Upper lobe of left lung (tissue), 6 donors: ENCODE measurements around the gene FBXW7. TPM values are rescaled to one million over a fixed set of nuclear protein-coding genes. Genes with fewer than 3 reads are reported as not detected.

ENCODE experiments used
- ATAC-seq, 2 donors: fragments of 200-7000 bp; cut with Tn5 transposase; one replicate each; pipeline ENCODE4 v1.9.1; 2022; ENCODE audit warnings: mild to moderate bottlenecking in 2 of 2, moderate library complexity in 2 of 2; ENCODE audit not compliant: low FRiP score in 2 of 2
- DNase-seq, 2 donors: peaks; one replicate each; pipeline ENCODE4 v3.0.0-alpha.2; 2019 to 2020
- H3K27ac ChIP-seq, 4 donors: fragments of 200-600 bp; sonication (generic); one replicate each; pipeline ENCODE4 v1.5.1; 2016 to 2019
- H3K27me3 ChIP-seq, 4 donors: fragments of 200-600 bp; sonication (generic); one replicate each; pipeline ENCODE4 v1.5.1; 2017 to 2019
- H3K36me3 ChIP-seq, 4 donors: fragments of 200-600 bp; sonication (generic); one replicate each; pipeline ENCODE4 v1.5.1; 2016 to 2019
- H3K4me1 ChIP-seq, 4 donors: fragments of 200-600 bp; sonication (generic); one replicate each; pipeline ENCODE4 v1.5.1; 2018 to 2019
- H3K4me3 ChIP-seq, 4 donors: fragments of 200-600 bp; sonication (generic); one replicate each; pipeline ENCODE4 v1.5.1; 2017 to 2019; ENCODE audit warnings: mild to moderate bottlenecking in 2 of 4, moderate library complexity in 1 of 4
- H3K9me3 ChIP-seq, 4 donors: fragments of 200-600 bp; sonication (generic); one replicate each; pipeline ENCODE4 v1.5.1; 2018 to 2019
- EP300 ChIP-seq, 4 donors: sonication (generic); formaldehyde crosslinking; IDR thresholded peaks; one replicate each; pipeline ENCODE4 v1.5.1; 2017; ENCODE audit warnings: antibody characterized with exemption in 4 of 4, control low read depth in 2 of 4
- POLR2A ChIP-seq, 4 donors: fragments of 450-650 bp; IDR thresholded peaks; one replicate each; pipeline ENCODE4 v1.5.1; 2016 to 2017; ENCODE audit warnings: antibody characterized with exemption in 4 of 4, mild to moderate bottlenecking in 2 of 4
- POLR2AphosphoS5 ChIP-seq, 2 donors: sonication (generic); formaldehyde crosslinking; IDR thresholded peaks; one replicate each; pipeline ENCODE4 v1.5.1; 2017; ENCODE audit warnings: antibody characterized with exemption in 2 of 2
- WGBS, 2 donors: methylation state at CpG; one replicate each; pipeline ENCODE4 v1.1.5; 2017 to 2018; 5-methylcytosine and 5-hydroxymethylcytosine counted together
- total RNA-seq, 6 donors: library from RNA; depleted of rRNA in 4 of 6; stranded (reverse); fragments of >200 nt in 4 of 6; gene quantifications; one replicate each; pipeline versions ENCODE4 v1.1.0 to v1.2.1, GENCODE V29; 2016 to 2021
- TF ChIP-seq, protein P1 (sequence below), 6 experiments: fragments of 450-650 bp in 4 of 6; fragments of 200-600 bp in 2 of 6; sonication (generic) in 2 of 6; IDR thresholded peaks; one replicate each; pipeline ENCODE4 v1.5.1; 2016 to 2019; ENCODE audit warnings: antibody characterized with exemption in 6 of 6
- donor health status: DM: no; HTN: no; CAD: no; lungs with moderate emphysema.
- donor health status: DM: no; HTN: yes; CAD: no; lungs with severe emphysema.

FBXW7 gene
- total RNA-seq, 6 donors from 2014 or later: 36.5 to 116 (median 52.5) TPM

DNA sequence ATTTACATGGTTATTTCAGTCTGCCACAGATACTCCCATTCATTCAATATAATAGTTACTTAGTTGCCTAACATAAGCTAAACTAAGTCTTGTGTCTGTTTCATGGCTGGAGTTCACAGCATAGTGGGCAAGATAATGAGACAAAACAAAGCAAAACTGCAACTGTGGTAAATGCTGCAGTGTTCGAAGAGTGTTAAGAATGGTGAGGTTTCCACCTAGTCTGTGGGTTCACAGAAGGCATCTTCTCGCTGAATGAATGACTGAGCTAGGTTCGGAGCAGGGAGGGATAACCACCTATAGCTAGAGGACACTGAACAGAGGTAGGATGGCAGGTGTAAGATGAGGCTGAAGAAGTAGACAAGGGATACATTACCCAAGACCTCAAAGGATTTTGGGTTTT is 171.0 kb downstream of the FBXW7 start:
- no peaks in the 10 kb centered on the region for H3K27me3 ChIP-seq
- TF ChIP-seq POLR2AphosphoS5 (IDR thresholded peaks at IDR 0.05) (no peak), EP300 (IDR thresholded peaks at IDR 0.05) (no peak)
- TF ChIP-seq, protein P1, sequence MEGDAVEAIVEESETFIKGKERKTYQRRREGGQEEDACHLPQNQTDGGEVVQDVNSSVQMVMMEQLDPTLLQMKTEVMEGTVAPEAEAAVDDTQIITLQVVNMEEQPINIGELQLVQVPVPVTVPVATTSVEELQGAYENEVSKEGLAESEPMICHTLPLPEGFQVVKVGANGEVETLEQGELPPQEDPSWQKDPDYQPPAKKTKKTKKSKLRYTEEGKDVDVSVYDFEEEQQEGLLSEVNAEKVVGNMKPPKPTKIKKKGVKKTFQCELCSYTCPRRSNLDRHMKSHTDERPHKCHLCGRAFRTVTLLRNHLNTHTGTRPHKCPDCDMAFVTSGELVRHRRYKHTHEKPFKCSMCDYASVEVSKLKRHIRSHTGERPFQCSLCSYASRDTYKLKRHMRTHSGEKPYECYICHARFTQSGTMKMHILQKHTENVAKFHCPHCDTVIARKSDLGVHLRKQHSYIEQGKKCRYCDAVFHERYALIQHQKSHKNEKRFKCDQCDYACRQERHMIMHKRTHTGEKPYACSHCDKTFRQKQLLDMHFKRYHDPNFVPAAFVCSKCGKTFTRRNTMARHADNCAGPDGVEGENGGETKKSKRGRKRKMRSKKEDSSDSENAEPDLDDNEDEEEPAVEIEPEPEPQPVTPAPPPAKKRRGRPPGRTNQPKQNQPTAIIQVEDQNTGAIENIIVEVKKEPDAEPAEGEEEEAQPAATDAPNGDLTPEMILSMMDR (IDR thresholded peaks at IDR 0.05): no peak
- no peaks in the 10 kb centered on the region for H3K36me3 ChIP-seq
- ATAC-seq: no peak
- H3K27ac ChIP-seq: no peak overlapping the region
- no peaks in the 10 kb centered on the region for H3K9me3 ChIP-seq
- H3K4me3 ChIP-seq: no peak overlapping the region
- WGBS, 2 donors: 84 to 92% methylated on average over 3 of the region's 3 CpGs
- no peak for DNase-seq
- peaks cover 0 to 9% (median 0%) of the 10 kb centered on the region in 4 donors for H3K4me1 ChIP-seq

DNA sequence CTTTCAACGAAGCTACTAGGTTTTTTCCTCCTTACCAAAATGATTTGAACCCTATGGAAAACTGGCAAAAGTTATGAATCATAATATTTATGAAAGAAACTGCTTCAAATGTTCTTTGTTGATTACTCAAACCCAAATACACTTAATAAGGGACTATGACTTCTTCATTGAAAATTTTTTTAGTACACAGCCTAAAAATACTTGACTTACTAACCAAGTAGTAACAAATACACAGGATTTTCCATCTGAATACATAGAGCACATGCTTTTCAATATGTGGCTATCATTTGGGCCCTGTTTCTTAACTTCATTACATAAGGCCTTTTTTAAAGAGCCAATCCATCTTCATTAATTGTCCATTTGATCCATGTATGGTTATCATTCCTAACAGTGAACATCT is 171.5 kb downstream of the FBXW7 start:
- H3K27ac ChIP-seq: no peak overlapping the region
- H3K9me3 ChIP-seq: no peaks in the 10 kb centered on the region
- TF ChIP-seq POLR2AphosphoS5 (IDR thresholded peaks at IDR 0.05) (no peak), POLR2A (IDR thresholded peaks at IDR 0.05) (no peak), EP300 (IDR thresholded peaks at IDR 0.05) (no peak)
- TF ChIP-seq, protein P1 (IDR thresholded peaks at IDR 0.05): no peak
- no peaks in the 10 kb centered on the region for H3K27me3 ChIP-seq
- H3K4me3 ChIP-seq: no peak overlapping the region
- 79 to 85% methylated on average over 1 of the region's 1 CpG for WGBS, 2 donors
- ATAC-seq (no peak), DNase-seq (no peak)
- H3K36me3 ChIP-seq: no peaks in the 10 kb centered on the region
- H3K4me1 ChIP-seq: peaks cover 0 to 9% (median 2%) of the 10 kb centered on the region in 4 donors

DNA sequence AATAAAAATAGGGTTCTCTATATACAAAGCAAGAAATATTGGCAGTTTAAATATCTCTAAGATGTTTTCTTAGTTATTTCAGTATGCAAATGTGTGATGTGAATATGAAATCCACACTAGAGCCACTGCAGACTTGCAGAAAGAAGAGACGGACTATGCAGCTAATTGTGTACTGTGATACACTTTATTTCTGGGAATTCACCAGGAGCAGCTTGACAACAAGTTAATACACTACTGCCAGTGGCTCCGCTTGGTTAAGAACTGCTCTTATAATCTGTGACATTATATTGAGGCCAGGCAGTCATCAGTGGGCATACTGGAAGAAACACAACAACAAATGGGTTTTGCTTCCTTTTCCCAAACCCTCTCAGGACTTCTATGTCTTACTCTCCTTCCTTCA is 172.0 kb downstream of the FBXW7 start:
- H3K27me3 ChIP-seq: no peaks in the 10 kb centered on the region
- H3K4me3 ChIP-seq: no peak overlapping the region
- H3K36me3 ChIP-seq: no peaks in the 10 kb centered on the region
- TF ChIP-seq POLR2AphosphoS5 (IDR thresholded peaks at IDR 0.05) (no peak), EP300 (IDR thresholded peaks at IDR 0.05) (no peak), POLR2A (IDR thresholded peaks at IDR 0.05) (no peak)
- TF ChIP-seq, protein P1 (IDR thresholded peaks at IDR 0.05): no peak
- WGBS, 2 donors: 92 to 95% methylated on average over 2 of the region's 2 CpGs
- ATAC-seq: no peak
- no peaks in the 10 kb centered on the region for H3K9me3 ChIP-seq
- H3K27ac ChIP-seq: no peak overlapping the region
- DNase-seq: no peak
- peaks cover 0 to 9% (median 2%) of the 10 kb centered on the region in 4 donors for H3K4me1 ChIP-seq

DNA sequence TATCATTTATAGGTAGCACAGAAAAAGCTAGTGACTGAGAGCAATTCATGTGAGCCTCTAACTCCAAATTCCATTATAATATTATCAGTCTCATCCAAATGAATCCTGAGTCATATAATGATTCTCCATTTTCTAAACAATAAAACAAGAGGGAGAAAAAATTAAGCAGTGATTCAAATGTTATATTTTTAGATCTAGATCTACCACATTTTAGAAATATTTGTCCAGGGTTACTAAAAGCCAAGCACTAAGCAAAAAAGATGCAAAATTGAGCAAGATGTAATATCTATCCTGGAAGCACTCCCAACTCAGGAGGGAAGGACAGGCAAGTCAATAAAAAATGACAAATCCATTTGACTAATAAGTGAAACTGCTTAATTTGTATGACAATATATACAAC is 172.8 kb downstream of the FBXW7 start:
- Histone ChIP-seq H3K4me3 (no peak overlapping the region), H3K27me3 (no peaks in the 10 kb centered on the region), H3K36me3 (no peaks in the 10 kb centered on the region), H3K9me3 (no peaks in the 10 kb centered on the region), H3K27ac (no peak overlapping the region), H3K4me1 (peaks cover 0 to 9% (median 2%) of the 10 kb centered on the region in 4 donors)
- no peak for DNase-seq
- peak in 1 of 2 donors; percentile 43 for ATAC-seq
- TF ChIP-seq POLR2A (IDR thresholded peaks at IDR 0.05) (no peak), EP300 (IDR thresholded peaks at IDR 0.05) (no peak), POLR2AphosphoS5 (IDR thresholded peaks at IDR 0.05) (no peak)
- TF ChIP-seq, protein P1 (IDR thresholded peaks at IDR 0.05): no peak

DNA sequence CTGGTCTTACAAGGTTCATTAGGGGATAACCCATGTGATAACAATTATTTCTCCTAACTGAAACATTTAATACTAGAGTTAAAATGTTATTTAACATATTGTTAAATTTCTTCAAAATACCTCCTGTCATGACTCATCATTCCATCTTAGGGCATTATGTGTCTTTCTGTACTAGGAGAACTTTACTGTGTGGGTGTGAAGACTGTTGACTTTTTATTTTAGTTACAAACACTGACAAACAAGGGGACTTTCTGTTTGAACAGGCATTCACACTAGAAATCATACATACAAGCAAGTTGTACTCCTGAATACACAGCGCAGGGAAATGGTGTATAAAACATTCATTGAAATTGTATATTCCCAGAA is 175.9 kb downstream of the FBXW7 start:
- 100% methylated on average over 1 of the region's 1 CpG for WGBS, 2 donors
- no peak for ATAC-seq

More for the DNA sequence above, 175.9 kb downstream of the FBXW7 start:
- TF ChIP-seq POLR2AphosphoS5 (IDR thresholded peaks at IDR 0.05): no peak
- TF ChIP-seq, protein P1 (IDR thresholded peaks at IDR 0.05): no peak
- no peak for TF ChIP-seq EP300 (IDR thresholded peaks at IDR 0.05)
- TF ChIP-seq POLR2A (IDR thresholded peaks at IDR 0.05): no peak
- DNase-seq: no peak
- Histone ChIP-seq H3K27me3 (no peaks in the 10 kb centered on the region), H3K9me3 (no peaks in the 10 kb centered on the region), H3K27ac (no peak overlapping the region), H3K36me3 (no peaks in the 10 kb centered on the region), H3K4me1 (peaks cover 0 to 9% (median 4%) of the 10 kb centered on the region in 4 donors), H3K4me3 (no peak overlapping the region)
